Liver (tissue), 9 donors: ENCODE data around the gene ZCCHC8. TPM values are rescaled to one million over a fixed set of nuclear protein-coding genes. Genes with fewer than 3 reads are reported as not detected.

Experiments
- DNase-seq: peaks from one replicate; pipeline ENCODE4 v3.0.0-alpha.2; 2017; ENCODE audit warnings: low spot score
- H3K27ac ChIP-seq, 2 donors: one replicate each; pipeline ENCODE4 v1.7.0; 2013; ENCODE audit warnings: inconsistent platforms in 2 of 2, low read length in 2 of 2, control low read depth in 1 of 2, low read depth in 1 of 2, mild to moderate bottlenecking in 1 of 2
- H3K27me3 ChIP-seq, 4 donors: one replicate each; pipeline versions ENCODE4 v1.6.1 to v1.7.0; 2013; ENCODE audit warnings: low read length in 3 of 4, inconsistent platforms in 1 of 4, mild to moderate bottlenecking in 1 of 4, moderate library complexity in 1 of 4; ENCODE audit not compliant: control insufficient read depth in 4 of 4, insufficient read depth in 4 of 4
- H3K36me3 ChIP-seq, 4 donors: one replicate each; pipeline versions ENCODE4 v1.6.1 to v1.7.0; 2013; ENCODE audit warnings: low read length in 3 of 4, mild to moderate bottlenecking in 3 of 4, low read depth in 1 of 4, moderate library complexity in 1 of 4; ENCODE audit not compliant: control insufficient read depth in 4 of 4, insufficient read depth in 3 of 4
- H3K4me1 ChIP-seq, 4 donors: one replicate each; pipeline versions ENCODE4 v1.6.1 to v1.7.0; 2013; ENCODE audit warnings: low read length in 3 of 4, mild to moderate bottlenecking in 3 of 4, moderate library complexity in 1 of 4; ENCODE audit not compliant: control insufficient read depth in 4 of 4, insufficient read depth in 4 of 4
- H3K4me3 ChIP-seq, 3 donors: one replicate each; pipeline versions ENCODE4 v1.6.1 to v1.7.0; 2013; ENCODE audit warnings: low read length in 3 of 3, control low read depth in 1 of 3, low read depth in 1 of 3, mild to moderate bottlenecking in 1 of 3
- H3K9ac ChIP-seq, 2 donors: one replicate each; pipeline ENCODE4 v1.7.0; 2013; ENCODE audit warnings: low read length in 2 of 2, mild to moderate bottlenecking in 2 of 2, moderate library complexity in 2 of 2, control low read depth in 1 of 2, low read depth in 1 of 2
- H3K9me3 ChIP-seq, 4 donors: one replicate each; pipeline versions ENCODE4 v1.6.1 to v1.7.0; 2013; ENCODE audit warnings: low read length in 3 of 4; ENCODE audit not compliant: control insufficient read depth in 4 of 4
- EGR1 ChIP-seq, 2 donors: IDR thresholded peaks; 2 replicates each; pipeline ENCODE4 v1.6.1; 2016 to 2018; ENCODE audit warnings: antibody characterized with exemption in 2 of 2, low read depth in 2 of 2
- FOXA1 ChIP-seq: IDR thresholded peaks from 2 replicates; pipeline ENCODE4 v1.6.1; 2016; ENCODE audit warnings: antibody characterized with exemption
- FOXA2 ChIP-seq: IDR thresholded peaks from 2 replicates; pipeline ENCODE4 v1.6.1; 2016; ENCODE audit warnings: antibody characterized with exemption
- GABPA ChIP-seq, 2 donors: IDR thresholded peaks in 1 of 2; conservative IDR thresholded peaks in 1 of 2; 2 replicates each; pipeline ENCODE4 v1.6.1; 2016; ENCODE audit warnings: antibody characterized with exemption in 2 of 2, mild to moderate bottlenecking in 1 of 2, moderate library complexity in 1 of 2
- HNF4A ChIP-seq, 2 donors: conservative IDR thresholded peaks; 2 replicates each; pipeline ENCODE4 v1.6.1; 2016; ENCODE audit warnings: antibody characterized with exemption in 2 of 2, mild to moderate bottlenecking in 2 of 2
- JUND ChIP-seq, 2 donors: IDR thresholded peaks; 2 replicates each; pipeline ENCODE4 v1.6.1; 2016; ENCODE audit warnings: antibody characterized with exemption in 2 of 2
- MAX ChIP-seq: IDR thresholded peaks from 2 replicates; pipeline ENCODE4 v1.6.1; 2016; ENCODE audit warnings: antibody characterized with exemption
- NR2F2 ChIP-seq: IDR thresholded peaks from 2 replicates; pipeline ENCODE4 v1.6.1; 2016; ENCODE audit warnings: antibody characterized with exemption
- RAD21 ChIP-seq, 2 donors: IDR thresholded peaks; 2 replicates each; pipeline ENCODE4 v1.6.1; 2016; ENCODE audit warnings: antibody characterized with exemption in 2 of 2, mild to moderate bottlenecking in 2 of 2
- RXRA ChIP-seq, 2 donors: IDR thresholded peaks; 2 replicates each; pipeline ENCODE4 v1.6.1; 2017 to 2018; ENCODE audit warnings: antibody characterized with exemption in 2 of 2, mild to moderate bottlenecking in 1 of 2
- SP1 ChIP-seq: IDR thresholded peaks from 2 replicates; pipeline ENCODE4 v1.6.1; 2018; ENCODE audit warnings: antibody characterized with exemption, mild to moderate bottlenecking
- TAF1 ChIP-seq: conservative IDR thresholded peaks from 2 replicates; pipeline ENCODE4 v1.6.1; 2016; ENCODE audit warnings: antibody characterized with exemption, mild to moderate bottlenecking
- YY1 ChIP-seq: IDR thresholded peaks from 2 replicates; pipeline ENCODE4 v1.6.1; 2016; ENCODE audit warnings: antibody characterized with exemption, mild to moderate bottlenecking
- ZBTB33 ChIP-seq: IDR thresholded peaks from 2 replicates; pipeline ENCODE4 v1.6.1; 2016; ENCODE audit warnings: antibody characterized with exemption
- WGBS: extraction: QIAGEN DNeasy Blood & Tissue Kit; methylation state at CpG from one replicate; pipeline ENCODE4 v1.1.7; 2013; 5-methylcytosine and 5-hydroxymethylcytosine counted together
- polyA plus RNA-seq, 2 donors: library from polyadenylated mRNA; stranded (reverse) in 1 of 2; unstranded in 1 of 2; fragments of 200-250 nt in 1 of 2; fragments of >200 nt in 1 of 2; fragmentation: Nextera tagmentation in 1 of 2; extraction: Ambion mirVana in 1 of 2; gene quantifications; one replicate each; pipeline versions ENCODE4 v1.2.1 to v1.2.3, GENCODE V29; 2013 to 2015
- total RNA-seq, 2 donors: library from RNA; depleted of rRNA; stranded (reverse); fragments of >200 nt; gene quantifications; one replicate each; pipeline ENCODE4 v1.2.3, GENCODE V29; 2014
- TF ChIP-seq, protein P1 (sequence below): IDR thresholded peaks from 2 replicates; pipeline ENCODE4 v1.6.1; 2016; ENCODE audit warnings: antibody characterized with exemption, mild to moderate bottlenecking
- TF ChIP-seq, protein P2 (sequence below): IDR thresholded peaks from 2 replicates; pipeline ENCODE4 v1.6.1; 2016; ENCODE audit warnings: antibody characterized with exemption
- donor health status: healthy.
- donor health status: healthy.
- donor health status: healthy.
- donor health status: healthy.
- donor health status: healthy.

Gene ZCCHC8
- total and polyA plus RNA-seq, 4 donors, result 5.2 to 20.5 (median 12.9) TPM

DNA sequence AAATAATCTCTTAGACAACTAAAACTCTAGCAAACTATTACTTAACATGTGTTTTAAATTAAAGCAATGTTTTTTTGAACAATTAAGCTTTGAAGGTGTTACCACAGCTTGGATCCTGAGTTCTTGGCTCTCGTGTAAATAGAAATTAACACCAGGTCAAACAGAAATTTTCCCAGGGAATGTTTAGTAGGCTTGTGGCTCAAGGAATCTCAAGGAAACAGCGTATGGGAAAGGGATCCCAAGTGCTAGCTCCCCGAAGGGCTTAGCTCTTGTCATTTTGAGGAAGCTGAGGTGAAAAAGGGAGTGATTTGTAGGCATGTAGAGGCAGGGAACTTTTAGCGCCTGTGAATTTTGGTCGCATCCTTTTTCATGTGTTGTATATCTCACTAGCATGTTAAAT lies 37.8 kb upstream of the ZCCHC8 start:
- Histone ChIP-seq H3K4me1 (no peaks in the 10 kb centered on the region), H3K9ac (no peak overlapping the region), H3K27ac (no peak overlapping the region), H3K4me3 (no peak overlapping the region), H3K36me3 (peaks cover 0 to 3% (median under 1%) of the 10 kb centered on the region in 4 donors), H3K9me3 (no peaks in the 10 kb centered on the region), H3K27me3 (no peaks in the 10 kb centered on the region)
- TF ChIP-seq NR2F2 (no peak), EGR1 (IDR thresholded peaks at IDR 0.05; ENCODE audit: low read depth in 2 of 2) (no peak), HNF4A (conservative IDR thresholded peaks at IDR 0.05) (no peak), TAF1 (no peak)
- TF ChIP-seq, protein P1, sequence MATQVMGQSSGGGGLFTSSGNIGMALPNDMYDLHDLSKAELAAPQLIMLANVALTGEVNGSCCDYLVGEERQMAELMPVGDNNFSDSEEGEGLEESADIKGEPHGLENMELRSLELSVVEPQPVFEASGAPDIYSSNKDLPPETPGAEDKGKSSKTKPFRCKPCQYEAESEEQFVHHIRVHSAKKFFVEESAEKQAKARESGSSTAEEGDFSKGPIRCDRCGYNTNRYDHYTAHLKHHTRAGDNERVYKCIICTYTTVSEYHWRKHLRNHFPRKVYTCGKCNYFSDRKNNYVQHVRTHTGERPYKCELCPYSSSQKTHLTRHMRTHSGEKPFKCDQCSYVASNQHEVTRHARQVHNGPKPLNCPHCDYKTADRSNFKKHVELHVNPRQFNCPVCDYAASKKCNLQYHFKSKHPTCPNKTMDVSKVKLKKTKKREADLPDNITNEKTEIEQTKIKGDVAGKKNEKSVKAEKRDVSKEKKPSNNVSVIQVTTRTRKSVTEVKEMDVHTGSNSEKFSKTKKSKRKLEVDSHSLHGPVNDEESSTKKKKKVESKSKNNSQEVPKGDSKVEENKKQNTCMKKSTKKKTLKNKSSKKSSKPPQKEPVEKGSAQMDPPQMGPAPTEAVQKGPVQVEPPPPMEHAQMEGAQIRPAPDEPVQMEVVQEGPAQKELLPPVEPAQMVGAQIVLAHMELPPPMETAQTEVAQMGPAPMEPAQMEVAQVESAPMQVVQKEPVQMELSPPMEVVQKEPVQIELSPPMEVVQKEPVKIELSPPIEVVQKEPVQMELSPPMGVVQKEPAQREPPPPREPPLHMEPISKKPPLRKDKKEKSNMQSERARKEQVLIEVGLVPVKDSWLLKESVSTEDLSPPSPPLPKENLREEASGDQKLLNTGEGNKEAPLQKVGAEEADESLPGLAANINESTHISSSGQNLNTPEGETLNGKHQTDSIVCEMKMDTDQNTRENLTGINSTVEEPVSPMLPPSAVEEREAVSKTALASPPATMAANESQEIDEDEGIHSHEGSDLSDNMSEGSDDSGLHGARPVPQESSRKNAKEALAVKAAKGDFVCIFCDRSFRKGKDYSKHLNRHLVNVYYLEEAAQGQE, result no peak
- TF ChIP-seq, protein P2, sequence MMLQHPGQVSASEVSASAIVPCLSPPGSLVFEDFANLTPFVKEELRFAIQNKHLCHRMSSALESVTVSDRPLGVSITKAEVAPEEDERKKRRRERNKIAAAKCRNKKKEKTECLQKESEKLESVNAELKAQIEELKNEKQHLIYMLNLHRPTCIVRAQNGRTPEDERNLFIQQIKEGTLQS, result no peak
- WGBS, result 95% methylated on average over 5 of the region's 5 CpGs
- no peak for DNase-seq

DNA sequence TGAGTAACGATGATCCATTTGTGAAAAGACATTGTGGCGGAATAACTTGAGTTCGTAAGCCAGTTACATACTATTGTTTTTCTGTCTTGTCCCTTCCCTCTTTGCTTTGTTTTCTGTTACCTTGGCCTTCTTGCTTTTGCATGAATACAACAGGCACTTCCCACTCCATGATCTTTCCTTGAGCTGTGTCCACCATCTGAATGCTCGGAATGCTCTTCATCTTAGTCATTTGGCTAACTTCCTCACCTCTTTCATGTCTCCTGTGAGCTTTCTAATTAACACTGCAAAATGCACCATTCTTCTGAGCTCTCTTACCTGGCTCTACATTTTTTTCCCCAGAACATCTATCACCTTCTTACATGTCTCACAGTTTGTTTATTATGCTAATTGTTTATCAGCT lies 36.3 kb upstream of the ZCCHC8 start:
- peaks cover 0 to 3% (median under 1%) of the 10 kb centered on the region in 4 donors for H3K36me3 ChIP-seq
- TF ChIP-seq RXRA (IDR thresholded peaks at IDR 0.05) (no peak), MAX (no peak), HNF4A (conservative IDR thresholded peaks at IDR 0.05) (no peak), FOXA1 (no peak), YY1 (no peak), SP1 (no peak), EGR1 (IDR thresholded peaks at IDR 0.05; ENCODE audit: low read depth in 2 of 2) (no peak), TAF1 (no peak), JUND (IDR thresholded peaks at IDR 0.05) (no peak), FOXA2 (no peak), NR2F2 (no peak), ZBTB33 (no peak), GABPA (IDR thresholded peaks at IDR 0.05 in 1 of 2, conservative IDR thresholded peaks at IDR 0.05 in 1 of 2) (no peak), RAD21 (IDR thresholded peaks at IDR 0.05) (no peak)
- TF ChIP-seq, protein P2, result no peak
- WGBS, result 95% methylated on average over 4 of the region's 4 CpGs

More for the DNA sequence above, 36.3 kb upstream of the ZCCHC8 start:
- no peaks in the 10 kb centered on the region for H3K27me3 ChIP-seq
- DNase-seq, result no peak
- no peaks in the 10 kb centered on the region for H3K4me1 ChIP-seq
- H3K9me3 ChIP-seq, result no peaks in the 10 kb centered on the region
- no peak overlapping the region for H3K9ac ChIP-seq
- H3K4me3 ChIP-seq, result no peak overlapping the region
- no peak overlapping the region for H3K27ac ChIP-seq
